MM.1S (cell line): Measurements from ENCODE around the gene PTH1R.

Experiments
- DNase-seq: peaks from one replicate; pipeline ENCODE4 v3.0.0-alpha.2; 2015
- H2AFZ ChIP-seq: fragments of 300-600 bp; sonication (generic); 2 replicates; pipeline ENCODE4 v1.6.0; 2016; ENCODE audit warnings: antibody characterized with exemption, low read length
- H3F3A ChIP-seq: fragments of 300-600 bp; sonication (generic); 2 replicates; pipeline ENCODE4 v1.6.1; 2016; ENCODE audit warnings: mild to moderate bottlenecking, antibody characterized with exemption, low read length, moderate library complexity, mixed read lengths; ENCODE audit not compliant: insufficient read depth
- H3K27ac ChIP-seq: fragments of 300-600 bp; sonication (generic); 2 replicates; pipeline ENCODE4 v1.5.1; 2016; ENCODE audit warnings: mild to moderate bottlenecking, low read length
- H3K27me3 ChIP-seq: fragments of 300-600 bp; sonication (generic); replicated peaks from 2 replicates; pipeline ENCODE4 v1.6.0; 2016; ENCODE audit warnings: low read length; ENCODE audit not compliant: insufficient read depth
- H3K36me3 ChIP-seq: fragments of 300-600 bp; sonication (generic); replicated peaks from 2 replicates; pipeline ENCODE4 v1.6.1; 2016; ENCODE audit warnings: mild to moderate bottlenecking, low read length, mixed read lengths; ENCODE audit not compliant: insufficient read depth
- H3K4me1 ChIP-seq: fragments of 300-600 bp; sonication (generic); 2 replicates; pipeline ENCODE4 v1.6.1; 2016; ENCODE audit warnings: low read length, mixed read lengths
- H3K4me2 ChIP-seq: fragments of 300-600 bp; sonication (generic); 2 replicates; pipeline ENCODE4 v1.6.0; 2016; ENCODE audit warnings: low read depth, low read length
- H3K4me3 ChIP-seq: fragments of 300-600 bp; sonication (generic); 2 replicates; pipeline ENCODE4 v1.5.1; 2016; ENCODE audit warnings: low read length, mixed read lengths
- H3K79me2 ChIP-seq: fragments of 300-600 bp; sonication (generic); 2 replicates; pipeline ENCODE4 v1.6.1; 2016; ENCODE audit warnings: mixed run types, low read length, mixed read lengths
- H3K9ac ChIP-seq: fragments of 300-600 bp; sonication (generic); 2 replicates; pipeline ENCODE4 v1.6.1; 2016; ENCODE audit warnings: low read length, mixed read lengths
- H3K9me2 ChIP-seq: fragments of 300-600 bp; sonication (generic); replicated peaks from 2 replicates; pipeline ENCODE4 v1.6.1; 2016; ENCODE audit warnings: mild to moderate bottlenecking, low read length, mixed read lengths; ENCODE audit not compliant: insufficient read depth
- H3K9me3 ChIP-seq: fragments of 300-600 bp; sonication (generic); replicated peaks from 2 replicates; pipeline ENCODE4 v1.6.1; 2016; ENCODE audit warnings: mild to moderate bottlenecking, low read length, mixed read lengths; ENCODE audit not compliant: insufficient read depth
- H4K20me1 ChIP-seq: fragments of 300-600 bp; sonication (generic); 2 replicates; pipeline ENCODE4 v1.6.1; 2016; ENCODE audit warnings: mild to moderate bottlenecking, low read length, moderate library complexity, mixed read lengths; ENCODE audit not compliant: insufficient read depth
- EZH2 ChIP-seq: fragments of 300-600 bp; sonication (generic); optimal IDR thresholded peaks from 2 replicates; pipeline ENCODE3; 2017; ENCODE audit warnings: low read depth, mild to moderate bottlenecking, antibody characterized with exemption, low read length, mixed read lengths
- EZH2phosphoT487 ChIP-seq: fragments of 300-600 bp; sonication (generic); IDR thresholded peaks from 2 replicates; pipeline ENCODE4 v1.6.1; 2018; ENCODE audit warnings: antibody characterized with exemption, low read length
- TF ChIP-seq, protein P1 (sequence below): fragments of 300-600 bp; sonication (generic); IDR thresholded peaks from 2 replicates; pipeline ENCODE4 v1.5.1; 2016; ENCODE audit warnings: antibody characterized with exemption, low read length, mixed read lengths

Gene PTH1R

DNA sequence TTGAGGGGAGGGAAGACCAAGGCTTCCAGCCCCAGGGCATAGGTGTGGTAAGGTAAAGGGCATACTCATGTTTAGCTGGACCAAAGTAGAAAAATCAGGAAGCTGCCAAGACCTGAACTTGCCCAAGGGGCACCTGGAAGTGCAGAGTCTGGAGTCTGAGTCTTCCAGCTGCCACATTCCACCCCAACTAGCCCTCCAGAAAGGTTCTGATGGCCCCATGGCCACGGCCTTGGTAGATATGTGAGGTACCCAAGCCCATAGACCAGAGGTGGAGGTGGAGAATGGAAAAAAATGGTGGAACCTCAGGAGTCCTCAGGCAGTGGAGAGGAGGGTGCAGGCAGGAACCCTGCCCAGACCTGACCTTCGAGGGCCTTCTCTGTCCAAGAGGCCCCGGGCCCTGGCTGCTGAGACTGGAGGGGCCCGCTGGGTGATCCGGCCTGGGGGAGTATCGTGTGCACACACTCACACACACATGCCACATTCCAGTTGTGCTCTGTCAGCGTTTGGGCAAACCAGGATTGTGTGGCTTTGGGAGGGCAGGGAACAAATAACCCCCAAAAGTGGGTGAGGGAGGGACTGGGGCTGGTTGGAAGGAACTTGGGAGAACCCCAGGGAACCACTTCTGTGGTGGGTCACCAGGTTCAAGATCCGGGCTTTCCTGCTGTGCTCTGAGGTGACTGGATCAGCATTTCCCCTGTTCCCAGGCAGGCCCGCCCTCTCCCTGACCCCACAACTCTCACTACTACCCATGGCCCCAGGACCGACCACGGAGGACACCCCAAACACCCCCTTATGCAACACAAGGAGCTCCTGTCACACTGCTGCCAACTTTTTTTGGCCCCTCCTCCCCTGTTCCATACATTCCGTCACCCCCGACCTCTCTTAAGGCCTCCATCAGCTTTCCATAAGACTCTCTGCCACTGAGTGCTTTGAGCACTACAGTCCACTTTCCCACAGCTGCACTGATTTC is 25.9 kb upstream of the PTH1R start:
- Histone ChIP-seq H3K9me3 (no peaks in the 10 kb centered on the region), H3K27ac (no peak overlapping the region), H3K9ac (no peak overlapping the region), H3F3A (no peaks in the 10 kb centered on the region), H3K79me2 (no peaks in the 10 kb centered on the region), H2AFZ (no peak overlapping the region), H4K20me1 (no peaks in the 10 kb centered on the region), H3K27me3 (no peaks in the 10 kb centered on the region; the same call in 1 of the 2 replicates), H3K36me3 (no peaks in the 10 kb centered on the region), H3K4me2 (no peak overlapping the region), H3K4me1 (peaks cover under 1% of the 10 kb centered on the region; the same call in 1 of the 2 replicates), H3K9me2 (no peaks in the 10 kb centered on the region), H3K4me3 (no peak overlapping the region)
- TF ChIP-seq EZH2phosphoT487, result no peak
- no peak for TF ChIP-seq EZH2
- TF ChIP-seq, protein P1, sequence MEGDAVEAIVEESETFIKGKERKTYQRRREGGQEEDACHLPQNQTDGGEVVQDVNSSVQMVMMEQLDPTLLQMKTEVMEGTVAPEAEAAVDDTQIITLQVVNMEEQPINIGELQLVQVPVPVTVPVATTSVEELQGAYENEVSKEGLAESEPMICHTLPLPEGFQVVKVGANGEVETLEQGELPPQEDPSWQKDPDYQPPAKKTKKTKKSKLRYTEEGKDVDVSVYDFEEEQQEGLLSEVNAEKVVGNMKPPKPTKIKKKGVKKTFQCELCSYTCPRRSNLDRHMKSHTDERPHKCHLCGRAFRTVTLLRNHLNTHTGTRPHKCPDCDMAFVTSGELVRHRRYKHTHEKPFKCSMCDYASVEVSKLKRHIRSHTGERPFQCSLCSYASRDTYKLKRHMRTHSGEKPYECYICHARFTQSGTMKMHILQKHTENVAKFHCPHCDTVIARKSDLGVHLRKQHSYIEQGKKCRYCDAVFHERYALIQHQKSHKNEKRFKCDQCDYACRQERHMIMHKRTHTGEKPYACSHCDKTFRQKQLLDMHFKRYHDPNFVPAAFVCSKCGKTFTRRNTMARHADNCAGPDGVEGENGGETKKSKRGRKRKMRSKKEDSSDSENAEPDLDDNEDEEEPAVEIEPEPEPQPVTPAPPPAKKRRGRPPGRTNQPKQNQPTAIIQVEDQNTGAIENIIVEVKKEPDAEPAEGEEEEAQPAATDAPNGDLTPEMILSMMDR, result no peak
- DNase-seq, result no peak

DNA sequence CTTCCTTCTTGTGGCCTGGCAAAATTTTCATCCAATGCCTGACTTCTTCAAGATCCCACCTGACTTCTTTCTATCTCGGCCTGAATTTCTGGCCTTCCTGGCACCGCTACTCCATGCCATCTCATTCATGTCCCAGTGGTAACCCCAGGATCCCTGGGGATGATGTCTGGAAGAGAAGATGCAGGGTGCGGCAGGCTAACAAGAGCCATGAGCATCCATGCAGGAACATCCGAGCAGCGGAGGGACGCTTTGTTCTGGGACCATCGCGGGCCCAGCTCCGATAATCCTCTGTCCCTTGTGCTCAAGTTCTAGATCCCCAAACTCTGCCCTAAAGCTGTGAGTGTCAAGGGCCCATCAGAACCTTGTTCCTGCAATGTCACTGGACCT is 25.2 kb upstream of the PTH1R start:
- Histone ChIP-seq H3K9me2 (no peaks in the 10 kb centered on the region), H4K20me1 (no peaks in the 10 kb centered on the region), H3K27ac (no peak overlapping the region), H3K36me3 (no peaks in the 10 kb centered on the region), H2AFZ (no peak overlapping the region), H3F3A (no peaks in the 10 kb centered on the region), H3K4me1 (no peaks in the 10 kb centered on the region), H3K9ac (no peak overlapping the region), H3K4me3 (no peak overlapping the region), H3K27me3 (no peaks in the 10 kb centered on the region; the same call in 1 of the 2 replicates), H3K9me3 (no peaks in the 10 kb centered on the region), H3K4me2 (no peak overlapping the region), H3K79me2 (no peaks in the 10 kb centered on the region)
- no peak for TF ChIP-seq EZH2
- TF ChIP-seq, protein P1, result no peak
- no peak for TF ChIP-seq EZH2phosphoT487
- no peak for DNase-seq

DNA sequence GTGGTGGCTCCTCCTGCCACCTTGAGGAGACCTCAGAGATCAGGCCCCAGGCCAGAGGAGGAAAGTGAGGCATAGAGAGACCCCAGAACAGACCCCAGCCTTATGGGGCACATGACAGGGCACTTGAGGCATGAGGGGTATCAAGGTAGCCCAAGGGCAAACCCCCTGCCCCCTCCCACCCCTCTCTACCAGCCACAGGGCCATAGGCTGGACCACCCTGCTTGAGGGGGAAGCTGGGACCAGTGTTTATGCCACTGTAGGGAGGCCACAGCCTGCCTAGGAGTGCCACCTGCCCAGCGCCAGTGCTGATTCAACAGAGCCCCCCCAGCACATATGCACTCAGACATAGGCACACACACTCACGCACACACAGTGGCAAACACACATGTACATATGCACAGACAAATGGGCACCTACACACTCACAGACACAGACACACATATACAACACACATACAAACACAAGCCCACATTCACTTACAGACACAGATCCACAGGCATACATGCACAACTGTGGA is 24.6 kb upstream of the PTH1R start:
- Histone ChIP-seq H2AFZ (no peak overlapping the region), H3K36me3 (no peaks in the 10 kb centered on the region), H3K27ac (no peak overlapping the region), H3K79me2 (no peaks in the 10 kb centered on the region), H3K4me1 (no peaks in the 10 kb centered on the region), H4K20me1 (no peaks in the 10 kb centered on the region), H3K9ac (no peak overlapping the region), H3K9me2 (no peaks in the 10 kb centered on the region), H3K4me3 (no peak overlapping the region), H3K4me2 (no peak overlapping the region), H3F3A (no peaks in the 10 kb centered on the region), H3K27me3 (no peaks in the 10 kb centered on the region; the same call in 1 of the 2 replicates), H3K9me3 (no peaks in the 10 kb centered on the region)
- no peak for DNase-seq
- TF ChIP-seq, protein P1, result no peak
- no peak for TF ChIP-seq EZH2phosphoT487
- TF ChIP-seq EZH2, result no peak
